HepG2 (cell line): ENCODE results near the gene AAR2. TPM values are rescaled to one million over a fixed set of nuclear protein-coding genes. Genes with fewer than 3 reads are reported as not detected.
A peak's percentile ranks its signal among the peaks of the same experiment; 100 is the strongest.

Experiments used
- CENPBD1 ChIP-seq: sonication (generic); formaldehyde crosslinking; IDR thresholded peaks from 2 replicates; pipeline ENCODE4 v1.8.0; 2022; ENCODE audit warnings: missing genetic modification reagents, low read depth, mild to moderate bottlenecking, borderline replicate concordance
- HDAC6 ChIP-seq: fragments of 200-600 bp; sonication (generic); IDR thresholded peaks from 2 replicates; pipeline ENCODE4 v1.7.0; 2017; ENCODE audit warnings: mild to moderate bottlenecking, antibody characterized with exemption, low read length, low read depth
- HOMEZ ChIP-seq: IDR thresholded peaks from 2 replicates; pipeline ENCODE4 v1.6.1; 2016; ENCODE audit warnings: low read depth
- KDM3A ChIP-seq: IDR thresholded peaks from 2 replicates; pipeline ENCODE4 v1.6.1; 2018; ENCODE audit warnings: low read depth, missing compliant biosample characterization
- MIER2 ChIP-seq: IDR thresholded peaks from 2 replicates; pipeline ENCODE4 v1.6.1; 2016; ENCODE audit warnings: missing biosample characterization, missing genetic modification reagents
- MIXL1 ChIP-seq: IDR thresholded peaks from 2 replicates; pipeline ENCODE4 v1.6.1; 2016
- MLX ChIP-seq: IDR thresholded peaks from 2 replicates; pipeline ENCODE4 v1.6.1; 2016
- POLR2G ChIP-seq: fragments of 200-400 bp; formaldehyde crosslinking; IDR thresholded peaks from 2 replicates; pipeline ENCODE4 v1.6.1; 2018; ENCODE audit warnings: mild to moderate bottlenecking, low read depth, low read length, moderate library complexity
- REL ChIP-seq: sonication (generic); formaldehyde crosslinking; conservative IDR thresholded peaks from 2 replicates; pipeline ENCODE4 v1.8.0; 2022; ENCODE audit warnings: mild to moderate bottlenecking, missing genetic modification reagents, moderate library complexity
- SRY ChIP-seq: sonication (generic); formaldehyde crosslinking; IDR thresholded peaks from 2 replicates; pipeline ENCODE4 v1.8.0; 2022; ENCODE audit warnings: mild to moderate bottlenecking, missing genetic modification reagents
- ZBTB40 ChIP-seq, 2 experiments: fragments of 450-650 bp in 1 of 2; sonication (generic) in 1 of 2; formaldehyde crosslinking in 1 of 2; IDR thresholded peaks; 2 replicates each; pipeline versions ENCODE4 v1.6.1 to v1.8.0; 2016 to 2022; ENCODE audit warnings: antibody characterized with exemption in 1 of 2, mild to moderate bottlenecking in 1 of 2, missing genetic modification reagents in 1 of 2
- ZNF160 ChIP-seq: sonication (generic); formaldehyde crosslinking; IDR thresholded peaks from 2 replicates; pipeline ENCODE4 v1.8.0; 2022; ENCODE audit warnings: mild to moderate bottlenecking, inconsistent platforms, missing genetic modification reagents
- ZNF235 ChIP-seq: sonication (generic); formaldehyde crosslinking; IDR thresholded peaks from 2 replicates; pipeline ENCODE4 v1.8.1; 2023; ENCODE audit warnings: mild to moderate bottlenecking, missing genetic modification reagents, borderline replicate concordance
- ZNF256 ChIP-seq: sonication (generic); formaldehyde crosslinking; conservative IDR thresholded peaks from 2 replicates; pipeline ENCODE4 v1.4.0; 2020; ENCODE audit warnings: missing genetic modification reagents
- ZNF331 ChIP-seq: sonication (generic); formaldehyde crosslinking; IDR thresholded peaks from 2 replicates; pipeline ENCODE4 v1.4.0; 2020; ENCODE audit warnings: missing genetic modification reagents
- ZNF354B ChIP-seq: sonication (generic); formaldehyde crosslinking; IDR thresholded peaks from 2 replicates; pipeline ENCODE4 v1.8.0; 2022; ENCODE audit warnings: mild to moderate bottlenecking, missing genetic modification reagents
- ZNF746 ChIP-seq: sonication (generic); formaldehyde crosslinking; IDR thresholded peaks from 2 replicates; pipeline ENCODE4 v1.8.0; 2022; ENCODE audit warnings: mild to moderate bottlenecking, missing genetic modification reagents
- ZNF772 ChIP-seq: sonication (generic); formaldehyde crosslinking; IDR thresholded peaks from 2 replicates; pipeline ENCODE4 v1.5.0; 2020; ENCODE audit warnings: mild to moderate bottlenecking, missing genetic modification reagents
- ZNF883 ChIP-seq: sonication (generic); formaldehyde crosslinking; IDR thresholded peaks from 2 replicates; pipeline ENCODE4 v1.5.1; 2020; ENCODE audit warnings: mild to moderate bottlenecking, missing genetic modification reagents; ENCODE audit errors: not compliant biosample characterization
- polyA plus RNA-seq, 8 experiments: library from polyadenylated mRNA; depleted of rRNA in 3 of 8; stranded (reverse) in 7 of 8; unstranded in 1 of 8; fragments of >200 nt; fragmentation: Illumina TruSeq in 4 of 8; extraction: Trizol in 4 of 8; gene quantifications; 2 replicates each; pipeline versions ENCODE4 v1.2.1 to v1.2.3, GENCODE V29; 2011 to 2016; ENCODE audit warnings: low read depth in 4 of 8, missing spikeins in 1 of 8, mixed read lengths in 1 of 8; ENCODE audit not compliant: insufficient read depth in 1 of 8
- total RNA-seq, 5 experiments: library from RNA; depleted of rRNA; stranded (reverse); fragments of >200 nt; fragmentation: Illumina TruSeq; extraction: Trizol; gene quantifications; 2 replicates each; pipeline ENCODE4 v1.2.3, GENCODE V29; 2016; ENCODE audit warnings: low read depth in 1 of 5

The AAR2 gene
- total and polyA plus RNA-seq, 2 of the 13 experiments (the other 11 are each of a cell fraction or from before 2014, with no cell fraction given), result 45.2 to 46.2 TPM

- TF ChIP-seq ZBTB40 (IDR thresholded peaks at IDR 0.05), result no peak
- TF ChIP-seq ZBTB40 (CRISPR knock-in tag; IDR thresholded peaks at IDR 0.05), result no peak
- 0 out of 2 replicates have a peak, but pooled peaks have one; percentile 46 for TF ChIP-seq MIER2 (CRISPR knock-in tag)
- TF ChIP-seq ZNF883 (CRISPR knock-in tag), result peak; percentile 44
- TF ChIP-seq ZNF160 (CRISPR knock-in tag), result no peak
- TF ChIP-seq MIXL1 (CRISPR knock-in tag), result no peak
- no peak for TF ChIP-seq ZNF746 (CRISPR knock-in tag)
- TF ChIP-seq SRY (CRISPR knock-in tag), result peak; percentile 74; the same call in 1 of the 2 replicates
- no peak for TF ChIP-seq ZNF235 (CRISPR knock-in tag)
- no peak for TF ChIP-seq KDM3A (CRISPR knock-in tag)
- no peak for TF ChIP-seq CENPBD1 (CRISPR knock-in tag)
- TF ChIP-seq ZNF331, result no peak
- TF ChIP-seq ZNF772, result no peak
- no peak for TF ChIP-seq ZNF354B (CRISPR knock-in tag)
- no peak for TF ChIP-seq HOMEZ
- TF ChIP-seq HDAC6, result no peak
- TF ChIP-seq POLR2G, result no peak
- no peak for TF ChIP-seq MLX (CRISPR knock-in tag)
- TF ChIP-seq ZNF256 (CRISPR knock-in tag), result no peak
- TF ChIP-seq REL (CRISPR knock-in tag), result no peak
These were observed 33.4 kb upstream of the AAR2 start (continued) for GRCh38 chr20:36202891-36203338.
